ENCODE data around the gene MARK2. TPM values are rescaled to one million over a fixed set of nuclear protein-coding genes. Genes with fewer than 3 reads are reported as not detected.

MARK2 gene
- total RNA-seq (2022) (36.9 and 39.8 TPM in 2 replicates), Bru-seq, nascent RNA (percentile 71 among the genes with signal in this experiment), BruChase-seq, experiment 1, labeled RNA remaining after a 6-hour chase (percentile 71 among the genes with signal in this experiment), BruChase-seq, experiment 2, labeled RNA remaining after a 2-hour chase (percentile 71 among the genes with signal in this experiment)
- long read RNA-seq, full-length matches to known transcripts, result 21 of 61 reads
- long read RNA-seq, partial matches to known transcripts, result 23 of 61 reads
- long read RNA-seq, other reads (novel, unspliced or antisense), result 17 of 61 reads

DNA sequence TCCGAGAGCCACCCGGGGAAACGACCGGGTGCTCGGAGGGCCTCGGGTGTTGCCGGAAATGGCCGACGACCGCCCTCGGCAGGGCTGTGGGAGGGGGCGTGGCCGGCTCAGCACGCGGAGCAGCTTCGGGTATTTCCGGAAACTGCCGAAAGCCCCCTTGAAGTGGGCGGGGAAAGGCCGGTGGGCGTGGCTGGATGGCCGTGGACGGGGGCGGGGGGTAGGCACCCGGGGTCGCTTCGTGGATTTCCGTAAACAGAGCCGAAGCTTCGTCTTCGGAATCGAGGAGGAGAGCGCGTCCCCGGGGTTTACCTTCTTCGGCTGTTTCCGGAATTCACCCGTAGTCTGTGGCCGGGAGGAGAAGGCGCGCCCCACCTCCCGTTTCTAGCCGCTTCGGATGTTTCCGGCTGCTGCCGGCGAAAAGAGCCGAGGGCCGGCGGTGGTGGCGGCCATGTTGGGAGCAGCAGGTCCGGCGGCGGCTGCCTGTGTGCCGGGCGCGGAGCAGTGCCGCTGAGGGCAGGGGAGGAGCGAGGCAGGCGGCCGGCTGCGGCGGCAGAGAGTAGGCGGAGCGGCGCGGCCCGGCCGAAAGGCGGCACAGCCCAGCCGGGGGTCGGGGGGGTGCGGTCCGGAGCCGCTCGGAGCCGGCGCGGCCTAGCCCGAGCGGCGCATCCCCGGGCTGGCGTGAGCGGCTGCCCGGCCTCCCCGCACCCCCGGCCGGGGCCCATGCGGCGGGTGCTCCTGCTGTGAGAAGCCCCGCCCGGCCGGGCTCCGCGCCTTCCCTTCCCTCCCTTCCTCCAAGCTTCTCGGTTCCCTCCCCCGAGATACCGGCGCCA is at the start of gene MARK2:
MARK2 (plus strand) TSS at position 433 of the 830 bp plus-strand sequence; CDS start at position 830, 397 bp downstream.
- no TSS peak for BruUV-seq (replicated peaks)
- Mint-ChIP-seq H3K36me3 (ENCODE audit: insufficient read depth, unreplicated experiment) (peaks cover 24% of the 10 kb centered on the region), H3K9me3 (ENCODE audit: unreplicated experiment) (no peaks in the 10 kb centered on the region), H3K27ac (ENCODE audit: low read depth, unreplicated experiment) (peak within 1 kb of the TSS; percentile 73), H3K4me3 (ENCODE audit: unreplicated experiment) (peak within 1 kb of the TSS; percentile 93), H3K27me3 (ENCODE audit: insufficient read depth, unreplicated experiment) (no peaks in the 10 kb centered on the region), H3K4me1 (ENCODE audit: insufficient read depth, unreplicated experiment) (peaks cover 40% of the 10 kb centered on the region)
- POLR2A ChIA-PET, result interaction anchor here (0.7 to 5.4 kb wide), 36 partner anchors 15 to 1006 kb away, joined by 3 to 39 read pairs (median 4); partner anchors contain the start of genes ATL3, COX8A, NAA40 and OTUB1
- peak; percentile 97 for DNase-seq (ENCODE audit: unreplicated experiment)
- CTCF ChIA-PET, result interaction anchor here (0.6 to 8.3 kb wide), 17 partner anchors 8 to 1965 kb away, joined by 3 to 241 read pairs (median 19); partner anchors contain the start of gene ZFTA
- intact Hi-C loops (cut with micrococcal nuclease), result loop anchor here (2.0 kb wide), 1 partner anchor 70 kb away; the partner anchor contains the start of gene ZFTA
- TF ChIP-seq, protein P1, sequence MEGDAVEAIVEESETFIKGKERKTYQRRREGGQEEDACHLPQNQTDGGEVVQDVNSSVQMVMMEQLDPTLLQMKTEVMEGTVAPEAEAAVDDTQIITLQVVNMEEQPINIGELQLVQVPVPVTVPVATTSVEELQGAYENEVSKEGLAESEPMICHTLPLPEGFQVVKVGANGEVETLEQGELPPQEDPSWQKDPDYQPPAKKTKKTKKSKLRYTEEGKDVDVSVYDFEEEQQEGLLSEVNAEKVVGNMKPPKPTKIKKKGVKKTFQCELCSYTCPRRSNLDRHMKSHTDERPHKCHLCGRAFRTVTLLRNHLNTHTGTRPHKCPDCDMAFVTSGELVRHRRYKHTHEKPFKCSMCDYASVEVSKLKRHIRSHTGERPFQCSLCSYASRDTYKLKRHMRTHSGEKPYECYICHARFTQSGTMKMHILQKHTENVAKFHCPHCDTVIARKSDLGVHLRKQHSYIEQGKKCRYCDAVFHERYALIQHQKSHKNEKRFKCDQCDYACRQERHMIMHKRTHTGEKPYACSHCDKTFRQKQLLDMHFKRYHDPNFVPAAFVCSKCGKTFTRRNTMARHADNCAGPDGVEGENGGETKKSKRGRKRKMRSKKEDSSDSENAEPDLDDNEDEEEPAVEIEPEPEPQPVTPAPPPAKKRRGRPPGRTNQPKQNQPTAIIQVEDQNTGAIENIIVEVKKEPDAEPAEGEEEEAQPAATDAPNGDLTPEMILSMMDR (IDR thresholded peaks at IDR 0.05; ENCODE audit: unreplicated experiment), result no peak

DNA sequence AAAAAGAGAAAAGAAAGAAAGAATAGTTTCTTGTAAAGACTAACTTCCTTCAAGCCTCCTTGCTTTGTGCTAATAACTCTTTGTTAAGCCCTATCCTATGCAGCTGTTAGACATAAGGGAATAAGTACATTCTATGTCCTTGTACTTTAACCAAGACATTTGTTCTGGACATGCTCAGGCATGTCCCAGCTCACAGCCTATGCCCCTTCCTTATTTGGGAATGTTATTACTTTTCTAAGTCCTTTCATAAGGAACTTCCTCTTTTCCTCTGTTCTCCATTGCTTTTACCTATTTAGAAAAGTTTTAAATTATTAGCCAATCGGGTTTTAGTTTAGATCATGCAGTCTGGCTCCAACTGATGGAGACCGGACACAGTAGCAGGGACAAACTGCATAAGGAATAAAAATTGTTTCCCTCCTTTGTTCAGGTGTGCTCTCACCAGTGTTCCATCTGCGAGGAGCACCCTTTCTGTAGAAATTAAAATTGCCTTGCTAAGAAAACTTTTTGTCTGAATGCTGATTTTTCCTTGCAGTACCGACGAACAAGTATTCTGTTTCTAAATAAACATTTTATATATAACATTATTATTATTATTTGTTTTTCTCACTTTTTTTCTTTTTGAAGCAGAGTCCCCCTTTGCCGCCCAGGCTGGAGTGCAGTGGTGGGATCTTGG is 47.3 kb upstream of the MARK2 start:
- Mint-ChIP-seq H3K9me3 (ENCODE audit: unreplicated experiment) (peaks cover 8% of the 10 kb centered on the region), H3K36me3 (ENCODE audit: insufficient read depth, unreplicated experiment) (no peaks in the 10 kb centered on the region), H3K27me3 (ENCODE audit: insufficient read depth, unreplicated experiment) (no peaks in the 10 kb centered on the region), H3K4me1 (ENCODE audit: insufficient read depth, unreplicated experiment) (no peaks in the 10 kb centered on the region), H3K4me3 (ENCODE audit: unreplicated experiment) (no peak overlapping the region), H3K27ac (ENCODE audit: low read depth, unreplicated experiment) (peak overlapping the region; percentile 23)
- BruUV-seq (replicated peaks), result no TSS peak
- intact Hi-C loops (cut with micrococcal nuclease), result no loop called here
- no peak for DNase-seq (ENCODE audit: unreplicated experiment)
- CTCF ChIA-PET, result no interaction called here
- TF ChIP-seq, protein P1 (IDR thresholded peaks at IDR 0.05; ENCODE audit: unreplicated experiment), result no peak
- POLR2A ChIA-PET, result no interaction called here

DNA sequence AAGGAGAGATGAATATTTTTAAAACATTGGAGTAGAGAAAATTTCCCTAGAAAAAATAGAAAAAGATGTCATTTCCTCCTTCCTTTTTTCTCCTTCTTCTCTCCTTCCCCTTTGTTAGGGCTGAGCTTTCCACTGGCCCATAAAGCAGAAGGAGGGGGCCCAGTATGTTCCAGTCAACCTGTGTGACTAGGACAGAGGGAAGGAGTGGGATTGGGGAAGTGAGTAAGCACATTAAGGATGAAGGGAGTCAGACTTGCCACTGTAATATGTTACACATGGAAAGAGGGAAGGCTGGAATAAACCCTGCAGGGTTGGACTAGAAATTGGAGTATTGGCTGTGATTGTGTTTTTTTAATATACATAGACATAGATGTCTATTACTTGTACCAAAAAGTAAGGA is 45.7 kb upstream of the MARK2 start:
- Mint-ChIP-seq H3K27me3 (ENCODE audit: insufficient read depth, unreplicated experiment) (no peaks in the 10 kb centered on the region), H3K27ac (ENCODE audit: low read depth, unreplicated experiment) (no peak overlapping the region), H3K36me3 (ENCODE audit: insufficient read depth, unreplicated experiment) (no peaks in the 10 kb centered on the region), H3K4me1 (ENCODE audit: insufficient read depth, unreplicated experiment) (no peaks in the 10 kb centered on the region), H3K9me3 (ENCODE audit: unreplicated experiment) (peaks cover 8% of the 10 kb centered on the region), H3K4me3 (ENCODE audit: unreplicated experiment) (no peak overlapping the region)
- POLR2A ChIA-PET, result no interaction called here
- CTCF ChIA-PET, result interaction anchor here (0.6 to 1.4 kb wide), 3 partner anchors 26 to 165 kb away, joined by 3 read pairs; no protein-coding TSS in a partner anchor
- BruUV-seq (replicated peaks), result no TSS peak
- TF ChIP-seq, protein P1 (IDR thresholded peaks at IDR 0.05; ENCODE audit: unreplicated experiment), result no peak
- intact Hi-C loops (cut with micrococcal nuclease), result no loop called here
- no peak for DNase-seq (ENCODE audit: unreplicated experiment)

Measured in MCF 10A (cell line).